Stimulated activated memory B cell treated with anti-CD40 and anti-IgM and Interleukin-4, amounts not matched to agents 10 μg/mL and 1 μg/mL and 100 μg/mL, for 72 hours (primary cell): ENCODE measurements around the gene ZFPM1.
A peak's percentile ranks its signal among the peaks of the same experiment; 100 is the strongest.
"Not testable (repeated sequence)": the region's sequence is repeated elsewhere in the genome, so short reads cannot be mapped to it uniquely, and the experiment has no call there.

Experiments
- ATAC-seq: fragments of 150-1000 bp; cut with Tn5 transposase; 2 replicates; pipeline ENCODE4 v1.10.0; 2021
- H3K27ac Mint-ChIP-seq: one replicate; pipeline ENCODE4 v1.8.0; 2022; ENCODE audit warnings: mild to moderate bottlenecking, mixed read lengths
- H3K27me3 Mint-ChIP-seq: one replicate; pipeline ENCODE4 v1.8.0; 2022; ENCODE audit warnings: mixed read lengths
- H3K36me3 Mint-ChIP-seq: one replicate; pipeline ENCODE4 v1.8.0; 2022; ENCODE audit warnings: mixed read lengths
- H3K4me1 Mint-ChIP-seq: one replicate; pipeline ENCODE4 v1.8.0; 2022; ENCODE audit warnings: mixed read lengths
- H3K4me3 Mint-ChIP-seq: one replicate; pipeline ENCODE4 v1.8.0; 2022; ENCODE audit warnings: mild to moderate bottlenecking, moderate library complexity, mixed read lengths
- H3K9me3 Mint-ChIP-seq: one replicate; pipeline ENCODE4 v1.8.0; 2022; ENCODE audit warnings: mixed read lengths

Gene ZFPM1

GRCh38 chr16:88482630-88483391 lies 29.7 kb downstream of the ZFPM1 start:
- no peaks in the 10 kb centered on the region for H3K27me3 Mint-ChIP-seq
- no peak for ATAC-seq
- H3K27ac Mint-ChIP-seq = peak overlapping the region; percentile 48
- peaks cover 69% of the 10 kb centered on the region for H3K4me1 Mint-ChIP-seq
- H3K4me3 Mint-ChIP-seq = no peak overlapping the region
- peaks cover 12% of the 10 kb centered on the region for H3K36me3 Mint-ChIP-seq
- H3K9me3 Mint-ChIP-seq = no peaks in the 10 kb centered on the region

GRCh38 chr16:88483392-88483641 lies 30.2 kb downstream of the ZFPM1 start:
- Mint-ChIP-seq H3K36me3 (peaks cover 14% of the 10 kb centered on the region), H3K27ac (peak overlapping the region; percentile 48), H3K4me3 (no peak overlapping the region), H3K27me3 (no peaks in the 10 kb centered on the region), H3K9me3 (no peaks in the 10 kb centered on the region), H3K4me1 (peaks cover 67% of the 10 kb centered on the region)
- no peak for ATAC-seq

GRCh38 chr16:88484505-88485365 lies 31.7 kb downstream of the ZFPM1 start:
- ATAC-seq = no peak
- Mint-ChIP-seq H3K27ac (no peak overlapping the region), H3K9me3 (no peaks in the 10 kb centered on the region), H3K4me3 (no peak overlapping the region), H3K36me3 (peaks cover 14% of the 10 kb centered on the region), H3K4me1 (peaks cover 53% of the 10 kb centered on the region), H3K27me3 (no peaks in the 10 kb centered on the region)

- H3K36me3 Mint-ChIP-seq = peaks cover 14% of the 10 kb centered on the region
- ATAC-seq, H3K4me3 Mint-ChIP-seq, H3K9me3 Mint-ChIP-seq, H3K27me3 Mint-ChIP-seq, H3K27ac Mint-ChIP-seq: not testable (repeated sequence)
- H3K4me1 Mint-ChIP-seq = peaks cover 47% of the 10 kb centered on the region
Measured at GRCh38 chr16:88485366-88485741, 32.3 kb downstream of the ZFPM1 start.

- Mint-ChIP-seq H3K27me3 (no peaks in the 10 kb centered on the region), H3K36me3 (peaks cover 14% of the 10 kb centered on the region), H3K9me3 (no peaks in the 10 kb centered on the region), H3K4me3 (no peak overlapping the region), H3K27ac (no peak overlapping the region), H3K4me1 (peaks cover 35% of the 10 kb centered on the region)
- ATAC-seq = no peak
Measured at GRCh38 chr16:88486398-88487123, 33.5 kb downstream of the ZFPM1 start.

GRCh38 chr16:88487124-88487432 lies 34.0 kb downstream of the ZFPM1 start:
- Mint-ChIP-seq H3K27me3 (no peaks in the 10 kb centered on the region), H3K27ac (no peak overlapping the region), H3K4me1 (peaks cover 33% of the 10 kb centered on the region), H3K9me3 (no peaks in the 10 kb centered on the region), H3K4me3 (no peak overlapping the region), H3K36me3 (peaks cover 19% of the 10 kb centered on the region)
- no peak for ATAC-seq

GRCh38 chr16:88487920-88488851 lies 35.1 kb downstream of the ZFPM1 start:
- Mint-ChIP-seq H3K27ac (no peak overlapping the region), H3K4me1 (peaks cover 29% of the 10 kb centered on the region), H3K9me3 (no peaks in the 10 kb centered on the region), H3K36me3 (peaks cover 21% of the 10 kb centered on the region), H3K27me3 (no peaks in the 10 kb centered on the region), H3K4me3 (no peak overlapping the region)
- ATAC-seq = no peak

- Mint-ChIP-seq H3K27ac (no peak overlapping the region), H3K27me3 (no peaks in the 10 kb centered on the region), H3K4me3 (no peak overlapping the region), H3K4me1 (peaks cover 19% of the 10 kb centered on the region), H3K36me3 (peaks cover 21% of the 10 kb centered on the region), H3K9me3 (no peaks in the 10 kb centered on the region)
- ATAC-seq = no peak
Measured at GRCh38 chr16:88489163-88489741, 36.2 kb downstream of the ZFPM1 start.

- peaks cover 17% of the 10 kb centered on the region for H3K36me3 Mint-ChIP-seq
- no peak for ATAC-seq
- H3K9me3 Mint-ChIP-seq = no peaks in the 10 kb centered on the region
- no peak overlapping the region for H3K4me3 Mint-ChIP-seq
- peaks cover 12% of the 10 kb centered on the region for H3K4me1 Mint-ChIP-seq
- H3K27me3 Mint-ChIP-seq = no peaks in the 10 kb centered on the region
- no peak overlapping the region for H3K27ac Mint-ChIP-seq
Measured at GRCh38 chr16:88491001-88491559, 38.0 kb downstream of the ZFPM1 start.

- no peaks in the 10 kb centered on the region for H3K9me3 Mint-ChIP-seq
- H3K4me1 Mint-ChIP-seq = peaks cover 12% of the 10 kb centered on the region
- H3K36me3 Mint-ChIP-seq = peaks cover 17% of the 10 kb centered on the region
- no peak for ATAC-seq
- peak overlapping the region; percentile 18 for H3K27ac Mint-ChIP-seq
- H3K27me3 Mint-ChIP-seq = no peaks in the 10 kb centered on the region
- no peak overlapping the region for H3K4me3 Mint-ChIP-seq
Measured at GRCh38 chr16:88491560-88492310, 38.7 kb downstream of the ZFPM1 start.

GRCh38 chr16:88493879-88494278 lies 40.8 kb downstream of the ZFPM1 start:
- Mint-ChIP-seq H3K4me1 (peaks cover 6% of the 10 kb centered on the region), H3K27me3 (no peaks in the 10 kb centered on the region), H3K36me3 (peaks cover 12% of the 10 kb centered on the region), H3K9me3 (no peaks in the 10 kb centered on the region), H3K27ac (no peak overlapping the region), H3K4me3 (no peak overlapping the region)
- no peak for ATAC-seq

- H3K9me3 Mint-ChIP-seq = no peaks in the 10 kb centered on the region
- no peak for ATAC-seq
- H3K4me3 Mint-ChIP-seq = no peak overlapping the region
- no peak overlapping the region for H3K27ac Mint-ChIP-seq
- H3K4me1 Mint-ChIP-seq = peaks cover 6% of the 10 kb centered on the region
- H3K36me3 Mint-ChIP-seq = peaks cover 12% of the 10 kb centered on the region
- H3K27me3 Mint-ChIP-seq = no peaks in the 10 kb centered on the region
Measured at GRCh38 chr16:88494335-88495154, 41.5 kb downstream of the ZFPM1 start.

- Mint-ChIP-seq H3K4me3 (no peak overlapping the region), H3K27ac (no peak overlapping the region), H3K9me3 (no peaks in the 10 kb centered on the region), H3K36me3 (peaks cover 12% of the 10 kb centered on the region), H3K27me3 (no peaks in the 10 kb centered on the region), H3K4me1 (peaks cover 6% of the 10 kb centered on the region)
- ATAC-seq = no peak
Measured at GRCh38 chr16:88495268-88495772, 42.2 kb downstream of the ZFPM1 start.
